G401 (cell line): ENCODE data around the gene VPS13D. TPM values are rescaled to one million over a fixed set of nuclear protein-coding genes. Genes with fewer than 3 reads are reported as not detected.

Source experiments
- DNase-seq: peaks from one replicate; pipeline ENCODE4 v3.0.0-alpha.2; 2015; ENCODE audit warnings: low spot score
- in situ Hi-C: cut with HindIII; loops from 2 replicates; pipeline ENCODE4 v1.10.0; 2016; ENCODE audit warnings: low sequenced_read_pairs, mixed read lengths
- total RNA-seq: library from RNA; depleted of rRNA; stranded (reverse); fragments of >200 nt; shearing (Covaris generic); gene quantifications from 2 replicates; pipeline ENCODE4 v1.2.3, GENCODE V29; 2014; rRNA removed

Gene VPS13D
- 10.0 and 11.4 TPM in 2 replicates for total RNA-seq

GRCh38 chr1:12229835-12230548 is at the start of gene VPS13D:
VPS13D (plus strand) TSS chr1:12230030; CDS start chr1:12234267, 4,237 bp downstream.
- DNase-seq = peak; percentile 76
- in situ Hi-C loops = no loop called here

GRCh38 chr1:12180315-12180714 is 49.5 kb upstream of the VPS13D start:
- in situ Hi-C loops = loop anchor here (5.0 kb wide), 1 partner anchor 73 kb away; no protein-coding TSS in a partner anchor

GRCh38 chr1:12180903-12181302 is 48.9 kb upstream of the VPS13D start:
- in situ Hi-C loops = loop anchor here (5.0 kb wide), 1 partner anchor 74 kb away; no protein-coding TSS in a partner anchor
- DNase-seq = no peak

More at GRCh38 chr1:12180315-12180714, 49.5 kb upstream of the VPS13D start:
- DNase-seq = no peak

- in situ Hi-C loops = loop anchor here (5.0 kb wide), 1 partner anchor 74 kb away; no protein-coding TSS in a partner anchor
- no peak for DNase-seq
Observed at GRCh38 chr1:12181568-12181967, 48.3 kb upstream of the VPS13D start.

GRCh38 chr1:12182410-12182984 is 47.3 kb upstream of the VPS13D start:
- no peak for DNase-seq
- in situ Hi-C loops = loop anchor here (5.0 kb wide), 1 partner anchor 75 kb away; no protein-coding TSS in a partner anchor

- in situ Hi-C loops = loop anchor here (5.0 kb wide), 1 partner anchor 76 kb away; no protein-coding TSS in a partner anchor
- no peak for DNase-seq
Observed at GRCh38 chr1:12183095-12183794, 46.6 kb upstream of the VPS13D start.

- peak; percentile 8 for DNase-seq
- in situ Hi-C loops = loop anchor here (5.0 kb wide), 1 partner anchor 77 kb away; no protein-coding TSS in a partner anchor
Observed at GRCh38 chr1:12184008-12184681, 45.7 kb upstream of the VPS13D start.

GRCh38 chr1:12185036-12185917 is 44.6 kb upstream of the VPS13D start:
- in situ Hi-C loops = no loop called here
- DNase-seq = no peak

- in situ Hi-C loops = no loop called here
Observed at GRCh38 chr1:12185918-12186678, 43.7 kb upstream of the VPS13D start.

GRCh38 chr1:12186679-12186985 is 43.2 kb upstream of the VPS13D start:
- in situ Hi-C loops = no loop called here
- DNase-seq = no peak

More at GRCh38 chr1:12185918-12186678, 43.7 kb upstream of the VPS13D start:
- no peak for DNase-seq

- no peak for DNase-seq
- in situ Hi-C loops = no loop called here
Observed at GRCh38 chr1:12188115-12188514, 41.7 kb upstream of the VPS13D start.

- DNase-seq = no peak
- in situ Hi-C loops = no loop called here
Observed at GRCh38 chr1:12188657-12189327, 41.0 kb upstream of the VPS13D start.

- no peak for DNase-seq
- in situ Hi-C loops = no loop called here
Observed at GRCh38 chr1:12189328-12189682, 40.5 kb upstream of the VPS13D start.

GRCh38 chr1:12191242-12192032 is 38.4 kb upstream of the VPS13D start:
- DNase-seq = no peak
- in situ Hi-C loops = no loop called here

GRCh38 chr1:12194666-12195216 is 35.1 kb upstream of the VPS13D start:
- no peak for DNase-seq
- in situ Hi-C loops = no loop called here

GRCh38 chr1:12195416-12195815 is 34.4 kb upstream of the VPS13D start:
- DNase-seq = no peak
- in situ Hi-C loops = no loop called here
